ENCODE measurements around the gene MIAT. TPM values are rescaled to one million over a fixed set of nuclear protein-coding genes. Genes with fewer than 3 reads are reported as not detected.

MIAT gene
- total RNA-seq, 1 donor from 2014 or later: 1.1 TPM

DNA sequence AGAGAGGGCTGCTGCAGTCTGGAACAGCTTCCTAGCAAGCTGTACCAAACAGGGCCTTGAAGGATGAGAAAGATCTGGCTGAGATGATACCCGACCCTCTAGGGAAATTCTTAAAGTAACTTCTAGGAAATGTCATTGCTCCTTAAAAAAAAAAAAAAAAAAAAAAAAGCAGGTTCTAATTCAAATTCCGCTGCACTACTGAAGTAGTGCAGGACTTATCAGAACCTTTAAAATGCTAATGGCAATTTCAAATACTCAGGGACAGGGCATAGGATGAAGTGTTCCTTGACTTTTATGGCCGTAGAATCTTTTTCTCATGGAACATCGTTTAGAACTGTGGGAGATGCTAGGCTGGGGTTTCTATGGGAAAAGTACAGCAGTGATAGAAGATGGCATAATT is 13.1 kb downstream of the MIAT start:
- no peak for ATAC-seq

DNA sequence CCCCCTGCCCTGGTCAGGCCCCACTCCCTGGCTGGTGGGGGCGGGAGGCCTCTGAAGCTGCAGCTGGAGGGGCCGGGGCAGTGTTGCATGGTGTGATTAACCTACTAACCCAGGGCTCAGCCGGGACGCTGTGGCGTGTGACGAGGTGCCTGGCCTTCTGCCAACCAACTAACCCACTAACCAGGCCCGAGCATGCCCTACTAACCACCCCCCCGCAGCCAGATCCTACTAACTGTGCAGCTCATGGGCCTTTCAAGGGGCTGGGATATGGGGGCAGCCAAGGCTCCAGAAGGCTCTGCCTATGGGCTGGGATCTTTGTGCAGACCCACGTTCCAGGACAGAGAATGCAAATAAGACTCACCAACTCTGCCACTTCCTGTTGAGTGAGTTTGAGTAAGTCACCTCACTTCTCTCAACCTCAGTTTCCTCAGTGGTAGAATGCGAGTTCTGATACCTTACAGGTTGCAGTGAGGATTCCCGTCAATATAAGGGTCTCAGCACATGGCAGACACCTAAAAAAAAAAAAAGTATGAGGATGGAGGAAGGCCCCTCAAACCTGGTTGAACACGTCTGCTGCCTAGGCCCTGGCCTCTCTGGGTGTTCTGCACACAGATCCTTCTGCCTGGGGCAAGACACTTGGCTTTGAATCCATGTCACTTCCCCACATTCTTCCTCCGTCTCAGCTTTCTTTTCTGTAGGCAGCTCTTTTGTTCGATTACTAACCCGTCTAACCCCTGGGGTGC is 14.1 kb downstream of the MIAT start:
- peak; percentile 29 for ATAC-seq

DNA sequence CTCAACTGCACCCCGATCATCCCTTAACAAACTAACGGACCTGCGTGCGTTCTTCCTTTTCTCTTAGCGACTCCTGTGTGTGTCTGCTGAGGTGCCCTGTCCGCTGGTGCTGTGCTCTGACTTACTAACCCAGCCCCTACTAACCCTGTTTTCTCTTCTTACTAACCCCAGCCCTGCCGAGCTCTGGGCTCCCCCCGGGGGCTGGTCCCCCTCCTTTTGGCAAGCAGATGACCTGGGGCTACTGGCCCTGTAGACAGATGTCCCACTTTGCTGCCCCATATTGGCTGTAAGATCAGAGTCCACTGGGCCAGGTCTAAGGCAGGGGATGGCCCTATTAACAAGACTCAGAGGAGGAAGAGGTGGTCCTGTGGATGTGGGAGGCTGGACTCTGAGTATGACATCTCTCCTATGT is 14.7 kb downstream of the MIAT start:
- ATAC-seq: no peak

DNA sequence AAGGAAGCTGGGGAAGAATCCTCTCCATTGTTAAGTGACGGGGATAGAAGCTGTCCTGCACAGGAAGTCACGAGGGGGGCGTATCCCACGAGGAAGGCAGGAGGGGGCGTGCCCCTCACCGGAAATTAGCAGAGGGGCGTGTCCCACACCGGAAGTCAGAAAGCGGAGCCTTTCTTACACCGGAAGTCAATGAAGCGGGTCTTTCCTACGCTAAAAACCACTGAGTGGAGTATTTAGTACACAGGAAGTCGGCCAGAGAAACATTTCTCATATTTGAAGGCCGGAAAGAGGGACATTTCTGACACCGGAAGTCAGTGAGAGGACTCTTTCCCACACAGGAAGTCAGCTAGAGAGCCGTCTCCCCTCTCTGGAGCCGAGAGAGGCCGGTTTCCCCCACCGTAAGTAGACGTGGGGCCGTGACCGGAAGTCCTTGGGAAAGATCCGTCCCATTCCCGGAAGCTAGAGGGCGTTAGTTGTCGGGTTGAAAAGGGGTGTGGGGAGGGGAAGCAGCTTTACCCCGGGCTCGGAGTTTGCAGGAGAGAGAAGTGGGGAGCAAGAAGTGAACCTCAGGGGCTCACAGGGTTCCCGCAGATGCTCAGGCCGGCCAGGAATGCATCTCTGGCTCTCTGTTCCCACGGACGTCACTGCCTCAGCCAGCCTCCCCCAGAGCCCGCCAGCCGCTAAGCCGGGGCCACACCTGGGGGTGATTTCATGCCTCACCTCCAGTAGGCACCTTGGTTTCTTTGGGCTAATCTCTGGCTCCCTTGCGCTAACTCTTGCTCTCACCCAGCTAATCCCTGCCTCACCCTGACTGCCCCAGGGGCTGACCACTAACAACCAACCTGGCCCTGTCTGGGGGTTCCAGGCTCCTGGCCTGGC is 15.4 kb downstream of the MIAT start:
- peak; percentile 80 for ATAC-seq

DNA sequence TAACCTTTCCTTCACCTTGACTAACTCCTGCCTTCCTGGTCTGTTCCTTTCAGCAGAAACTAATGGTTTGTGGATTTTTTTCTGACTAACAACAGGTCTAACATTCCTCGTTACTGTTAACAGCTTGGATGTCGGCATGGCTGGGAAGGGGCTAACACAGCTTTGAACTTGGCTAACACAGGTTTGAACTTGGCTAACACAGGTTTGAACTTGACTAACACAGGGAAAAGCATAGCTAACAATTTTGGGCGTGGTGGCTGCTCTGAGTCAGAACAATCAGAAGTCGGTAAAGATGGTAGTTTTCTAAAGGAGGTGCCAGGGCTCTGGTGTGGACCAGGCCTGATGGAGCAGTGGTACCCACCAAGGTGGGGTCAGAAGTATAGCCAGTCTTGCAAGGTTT is 16.1 kb downstream of the MIAT start:
- peak; percentile 64 for ATAC-seq

DNA sequence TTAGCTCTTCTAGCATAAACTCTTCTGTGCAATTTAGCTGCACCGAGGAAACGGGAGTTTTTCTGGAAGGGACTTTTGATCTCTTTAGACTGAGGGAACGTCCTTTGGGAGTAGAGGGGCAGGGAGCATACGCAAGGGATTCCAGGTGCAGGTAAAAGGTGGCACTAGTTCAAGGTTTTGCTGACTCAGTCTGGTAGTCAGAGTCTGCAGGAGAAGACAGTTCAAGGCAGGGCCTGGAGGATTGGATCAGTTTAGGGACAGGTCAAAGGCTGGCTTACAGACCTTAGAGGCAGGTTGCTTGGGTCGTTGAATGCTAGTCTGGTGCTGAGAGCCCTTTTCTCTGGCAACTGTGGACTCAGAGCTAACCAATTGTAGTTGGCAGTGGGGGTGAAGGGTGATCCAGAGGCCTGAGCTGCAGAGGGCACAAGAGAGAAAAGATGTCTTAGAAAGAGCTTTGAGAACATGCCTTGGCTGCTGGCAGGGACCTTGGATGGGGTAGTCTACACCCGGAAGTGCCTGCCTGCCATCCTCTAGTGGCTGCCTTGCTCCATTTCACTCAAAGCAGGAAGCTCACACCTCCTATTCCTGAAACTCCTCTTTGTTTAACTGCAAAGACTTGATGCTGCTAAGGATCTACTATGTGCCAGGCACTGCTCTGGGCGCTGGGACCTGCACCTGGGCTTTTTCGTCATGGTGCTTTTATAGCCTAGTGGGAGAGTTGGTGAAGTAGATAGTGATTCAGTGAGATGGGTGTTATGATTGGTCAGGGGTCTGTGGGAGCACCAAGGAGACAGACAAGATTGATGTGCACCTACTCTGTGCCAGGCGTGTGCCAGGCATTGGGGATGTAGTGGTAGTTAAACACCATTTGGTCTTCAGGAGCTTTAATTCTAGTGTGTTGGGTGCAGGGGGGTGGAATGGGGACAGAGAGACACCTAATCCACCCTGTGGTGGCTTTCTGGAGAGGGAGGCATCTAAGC is 17.1 kb downstream of the MIAT start:
- peak; percentile 14 for ATAC-seq

DNA sequence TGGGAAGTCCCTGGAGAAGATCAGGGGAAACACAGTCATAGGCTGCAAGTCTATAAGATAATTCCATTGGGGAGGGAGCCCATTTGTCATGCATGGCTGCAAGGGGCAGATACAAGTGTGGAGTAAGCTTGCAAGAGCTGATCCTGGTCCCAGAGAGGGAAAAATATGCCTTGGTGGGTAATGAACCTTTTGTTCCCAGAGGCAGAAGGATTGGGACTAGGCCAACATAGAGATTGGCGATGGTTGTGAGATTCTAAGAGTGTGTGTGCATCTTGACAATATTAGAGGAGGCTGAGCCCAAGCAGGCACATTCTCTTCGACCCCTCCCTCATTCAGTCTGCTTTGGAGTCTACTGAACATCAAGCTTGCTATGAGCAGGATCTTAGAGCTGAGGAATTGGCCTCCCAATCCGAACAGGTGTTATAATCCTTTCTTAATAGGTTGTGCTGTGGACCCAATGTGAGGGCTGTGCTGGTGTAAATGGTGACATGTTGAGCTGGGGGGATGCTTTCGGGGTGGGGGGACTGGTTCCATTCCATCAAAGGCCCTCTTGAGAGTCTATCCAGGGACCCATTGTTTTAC is 18.4 kb downstream of the MIAT start:
- ATAC-seq: no peak

DNA sequence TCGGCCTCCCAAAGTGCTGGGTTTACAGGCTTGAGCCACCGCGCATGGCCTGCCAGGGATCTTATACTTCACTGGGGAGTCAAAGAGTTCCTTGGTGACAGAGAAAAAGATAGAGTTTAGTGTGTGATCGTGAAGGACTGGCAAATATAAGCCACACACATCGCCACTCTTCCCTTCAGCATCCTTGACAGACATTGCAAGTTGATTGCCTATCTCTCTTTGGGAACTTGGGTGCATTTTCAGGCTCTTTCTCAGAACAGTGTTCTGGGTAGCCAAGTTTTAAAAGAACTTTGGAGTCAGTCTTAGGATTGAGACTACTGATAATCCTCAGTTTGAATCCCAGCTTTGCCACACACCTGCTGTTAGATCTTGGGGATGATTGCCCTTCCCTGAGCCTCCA is 19.8 kb downstream of the MIAT start:
- ATAC-seq: no peak

DNA sequence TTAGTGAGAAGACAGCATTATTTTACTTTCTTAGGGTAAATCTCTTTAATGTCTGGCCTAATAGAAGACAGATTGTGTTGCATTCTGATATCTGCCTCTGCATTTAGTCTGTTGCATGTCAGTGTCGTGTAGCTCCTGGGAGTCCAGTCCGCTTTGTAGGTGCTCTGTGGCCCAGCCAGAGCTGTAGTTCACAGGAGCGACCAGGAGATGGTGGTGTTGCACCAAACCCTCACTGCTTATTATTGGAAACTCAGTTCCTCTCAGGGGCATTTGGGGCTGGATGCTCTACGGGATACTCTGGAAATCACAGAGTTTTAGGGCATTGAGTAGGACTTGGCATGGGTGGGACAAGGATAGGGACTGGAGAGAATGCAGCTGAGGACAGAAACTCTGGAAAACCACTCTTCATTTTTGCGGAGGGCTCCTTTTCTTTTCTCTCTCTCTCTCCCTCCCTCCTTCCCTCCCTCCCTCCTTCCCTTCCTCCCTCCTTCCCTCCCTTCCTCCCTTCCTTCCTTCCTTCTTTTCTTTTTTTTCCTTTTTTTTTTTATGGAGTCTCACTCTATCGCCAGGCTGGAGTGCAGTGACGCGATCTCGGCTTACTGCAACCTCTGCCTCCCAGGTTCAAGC is 21.7 kb downstream of the MIAT start:
- peak; percentile 62 for ATAC-seq

DNA sequence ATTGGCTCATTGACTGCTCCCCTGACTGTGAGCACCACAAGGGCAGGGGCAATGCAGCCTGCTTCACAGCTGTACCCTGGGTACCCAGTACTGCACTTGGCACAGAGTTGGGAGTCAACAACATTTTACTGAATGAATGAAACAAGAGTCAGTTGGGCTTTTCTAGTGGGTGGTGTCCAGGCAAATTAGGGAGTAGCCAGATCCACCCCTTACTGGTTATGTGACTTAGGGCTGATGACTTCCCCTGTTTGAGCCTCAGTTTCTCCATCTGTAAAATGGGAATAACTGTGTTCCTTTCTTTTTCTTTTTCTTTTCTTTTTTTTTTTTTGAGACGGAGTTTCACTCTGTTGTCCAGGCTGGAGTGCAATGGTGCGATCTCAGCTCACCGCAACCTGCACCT is 23.1 kb downstream of the MIAT start:
- ATAC-seq: no peak

DNA sequence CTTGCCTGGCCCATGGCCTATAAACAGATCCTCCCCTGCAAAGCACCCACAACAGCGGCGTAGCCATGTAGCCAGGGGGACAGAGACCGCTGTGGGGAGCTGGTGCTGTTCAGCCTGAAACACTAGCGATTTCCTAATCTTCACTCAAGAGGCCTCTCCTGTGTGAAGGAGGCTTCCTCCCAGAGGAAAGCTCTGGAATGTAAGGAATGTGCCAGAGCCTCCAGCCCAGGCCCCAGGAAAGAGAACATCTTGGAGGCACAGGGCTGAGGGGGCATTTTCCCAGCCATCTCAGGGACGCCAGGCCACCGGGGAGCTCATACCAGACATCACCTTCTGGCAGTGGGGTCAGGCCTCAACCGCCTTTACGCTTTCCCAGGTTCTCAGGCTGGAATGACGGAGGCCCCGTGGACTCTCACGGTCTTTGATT is 24.0 kb downstream of the MIAT start:
- ATAC-seq: no peak

DNA sequence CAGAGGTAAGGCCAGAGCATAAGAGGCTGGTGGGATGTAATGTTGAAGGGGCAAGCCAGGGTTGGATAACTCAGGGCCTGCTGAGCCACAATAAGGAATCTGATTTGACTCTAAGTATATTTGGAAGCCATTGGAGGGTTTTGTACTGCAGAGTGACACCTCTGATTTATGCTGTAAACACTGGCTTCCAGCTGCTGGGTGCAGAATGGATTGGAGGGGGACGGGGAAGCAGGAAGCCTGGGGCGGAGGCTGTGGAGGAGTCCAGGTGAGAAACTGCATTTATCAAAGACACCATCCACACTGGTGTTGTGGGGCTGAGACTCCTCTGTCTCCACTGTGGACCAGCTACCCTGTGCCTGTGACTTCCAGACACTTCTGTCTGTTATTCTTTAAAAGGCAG is 26.8 kb downstream of the MIAT start:
- no peak for ATAC-seq

DNA sequence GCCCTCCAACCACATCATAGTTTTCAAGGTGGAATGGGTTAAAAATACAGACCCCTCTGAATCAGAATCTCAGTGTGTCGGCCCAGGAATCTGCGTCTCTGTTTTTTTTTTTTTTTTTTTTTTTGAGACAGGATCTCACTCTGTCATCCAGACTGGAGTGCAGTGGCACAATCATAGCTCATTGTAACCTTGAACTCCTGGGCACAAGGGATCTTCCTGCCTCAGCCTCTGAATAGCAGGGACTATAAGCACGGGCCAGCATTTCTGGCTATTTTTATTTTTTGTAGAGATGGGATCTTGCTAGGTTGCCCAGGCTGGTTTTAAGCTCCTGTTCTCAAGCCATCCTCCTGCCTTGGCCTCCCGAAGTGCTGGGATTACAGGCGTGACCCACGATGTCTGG is 28.2 kb downstream of the MIAT start:
- ATAC-seq: no peak

DNA sequence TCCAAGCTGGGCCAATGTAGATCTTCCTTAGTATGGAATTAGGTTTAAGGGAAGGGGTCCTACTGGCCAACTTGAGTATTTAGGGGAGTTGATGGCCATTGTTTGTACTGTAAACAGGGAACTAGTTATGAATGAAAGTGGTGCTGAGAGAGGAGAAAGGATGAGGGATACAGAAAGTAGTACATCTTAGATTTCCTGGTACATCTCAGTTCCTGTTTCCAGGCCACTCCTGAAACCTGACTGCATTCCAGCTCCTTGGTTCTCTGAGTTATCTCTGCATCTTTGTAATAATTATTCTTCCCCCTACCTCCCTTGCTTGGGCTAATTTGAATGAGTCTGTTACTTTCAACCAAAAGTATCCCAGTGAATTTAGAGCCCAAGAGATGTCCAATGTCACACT is 30.1 kb downstream of the MIAT start:
- no peak for ATAC-seq

DNA sequence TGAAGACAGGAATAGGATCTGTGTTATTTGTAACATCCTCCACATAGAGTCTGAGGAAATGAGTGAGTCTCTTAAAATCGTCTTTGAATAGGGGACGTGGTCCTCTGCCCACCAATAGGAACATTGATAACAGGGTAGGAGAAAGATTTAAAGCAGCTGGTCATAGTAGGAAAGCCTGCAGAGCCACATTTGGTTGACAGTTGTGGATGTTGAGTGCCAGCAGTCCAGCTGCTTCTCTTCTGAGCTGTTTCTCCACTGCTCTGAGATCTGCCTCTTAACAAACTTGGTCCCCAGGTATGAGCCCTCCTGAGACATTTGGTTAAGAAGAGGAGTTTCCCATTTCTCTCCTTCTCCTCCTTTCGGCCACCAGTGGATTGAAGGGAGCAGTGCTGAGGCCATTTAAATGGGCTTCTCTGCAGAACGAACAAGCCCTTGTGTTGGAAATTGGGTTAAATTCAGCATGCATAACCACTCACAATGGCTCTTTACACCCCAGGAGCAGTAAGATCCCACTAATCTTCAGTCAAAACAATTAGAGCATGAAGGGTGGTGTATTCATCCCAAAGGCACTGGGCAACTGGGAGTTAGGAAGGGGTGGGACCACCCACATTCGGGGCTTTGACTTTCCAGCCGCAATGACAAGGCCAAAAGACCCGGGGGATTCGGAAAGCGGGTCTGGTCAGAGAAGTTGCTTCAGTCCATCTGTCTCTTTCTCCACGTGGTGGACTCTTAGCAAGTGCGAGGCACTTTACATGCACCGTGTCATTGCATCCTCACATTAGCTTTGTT is 32.3 kb downstream of the MIAT start:
- ATAC-seq: no peak

DNA sequence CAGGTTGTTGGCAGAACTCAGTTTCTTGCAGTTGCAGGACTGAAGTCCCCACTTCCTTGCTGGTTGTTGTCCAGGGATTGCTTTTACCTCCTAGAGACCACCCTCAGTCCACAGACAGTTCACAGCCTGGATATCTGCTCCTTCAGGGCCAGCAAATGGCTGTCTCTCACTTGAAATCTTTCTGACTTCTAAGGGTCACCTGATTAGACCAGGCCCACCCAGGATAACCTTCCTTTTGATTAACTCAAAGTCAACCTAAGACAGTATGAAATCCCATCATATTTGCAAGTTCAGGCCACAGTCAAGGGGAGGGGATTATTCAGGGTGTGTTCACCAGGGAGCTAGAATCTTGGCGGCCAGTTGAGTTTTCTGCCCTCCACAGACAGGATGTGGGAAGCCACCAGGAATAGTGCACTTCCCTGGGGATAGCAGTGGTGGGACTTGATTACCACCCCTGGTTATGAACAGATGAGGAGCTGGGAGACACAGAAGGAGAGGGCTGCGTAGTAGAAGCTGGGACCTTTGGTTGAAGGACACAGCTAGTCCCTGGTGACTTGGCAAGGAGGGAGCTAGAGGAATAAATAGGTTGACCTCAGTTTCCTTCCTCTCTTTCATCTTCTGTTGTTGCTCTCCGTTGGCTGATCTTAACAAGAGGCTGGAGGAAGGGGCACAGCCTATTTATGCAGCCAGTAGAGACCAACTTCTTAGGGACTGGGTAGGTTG is 33.4 kb downstream of the MIAT start:
- ATAC-seq: no peak

DNA sequence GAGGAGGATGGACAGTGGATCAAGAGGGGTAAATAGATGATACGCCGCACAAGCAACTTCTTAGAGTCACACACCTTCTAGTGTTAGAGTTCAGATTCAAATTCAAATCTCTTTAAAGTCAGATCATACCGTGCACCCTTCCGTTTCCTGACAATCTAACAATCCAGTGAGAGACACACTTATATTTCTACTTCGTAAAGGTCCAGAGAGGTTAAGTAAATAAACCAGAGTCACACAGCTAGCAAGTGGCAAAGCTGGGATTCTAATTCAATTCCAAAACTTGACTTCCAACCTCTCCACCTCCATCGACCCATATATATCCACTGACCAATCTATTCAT is 34.0 kb downstream of the MIAT start:
- no peak for ATAC-seq

DNA sequence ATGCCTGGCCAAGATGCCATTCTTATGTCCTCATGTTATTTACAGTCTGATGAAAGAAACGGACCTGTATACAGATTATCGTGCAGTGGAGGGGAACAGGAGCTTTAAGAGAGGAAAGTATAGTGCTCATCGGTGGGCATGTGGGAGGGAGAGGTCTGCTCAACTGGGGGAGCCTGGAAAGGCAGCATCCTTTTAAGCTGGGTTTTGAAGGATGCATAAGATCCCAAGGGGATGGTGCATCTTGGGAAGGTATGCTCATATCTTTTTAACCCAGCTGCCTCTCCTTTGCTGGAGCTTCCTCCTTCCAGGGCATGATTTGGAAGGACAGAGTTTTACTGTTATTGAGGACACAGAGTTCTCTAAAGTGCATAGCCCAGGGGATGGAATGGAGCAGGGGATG is 34.8 kb downstream of the MIAT start:
- ATAC-seq: no peak

DNA sequence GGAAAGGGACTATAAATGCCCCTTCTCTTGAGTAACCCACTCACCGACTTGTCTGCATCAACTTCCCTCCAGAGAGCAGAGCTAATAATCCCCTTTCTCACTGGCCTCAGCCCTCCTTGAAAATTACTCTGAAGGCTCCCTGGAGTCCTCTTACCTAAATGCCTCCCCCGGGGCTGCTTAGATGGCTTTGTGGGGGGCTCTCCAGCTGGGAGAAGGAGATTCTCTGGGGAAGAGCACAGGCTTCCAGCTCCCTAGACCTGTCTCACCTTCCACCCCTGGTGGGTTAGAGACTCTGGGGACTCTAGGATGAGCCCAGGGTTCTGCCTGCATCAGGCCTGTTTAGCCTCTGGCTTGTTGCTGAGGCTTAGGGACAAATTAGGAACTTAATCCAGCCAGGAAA is 39.8 kb downstream of the MIAT start:
- no peak for ATAC-seq

DNA sequence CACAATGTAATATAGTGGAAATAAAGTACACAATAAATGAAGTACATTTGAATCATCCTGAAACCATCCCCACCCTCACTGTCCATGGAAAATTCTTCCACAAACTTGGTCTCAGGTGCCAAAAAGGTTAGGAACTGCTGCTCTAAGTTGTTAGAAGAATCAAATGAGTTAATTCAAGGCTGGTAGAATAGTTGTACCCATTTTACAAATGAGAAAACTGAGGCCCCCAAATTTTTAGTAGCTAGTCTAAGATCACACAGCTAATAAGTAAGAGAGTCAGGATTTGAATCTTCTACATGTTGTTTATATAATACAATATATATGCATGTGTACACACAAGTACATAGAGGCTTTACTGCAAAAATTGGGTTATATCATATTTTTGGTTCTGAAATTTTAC is 43.1 kb downstream of the MIAT start:
- no peak for ATAC-seq

DNA sequence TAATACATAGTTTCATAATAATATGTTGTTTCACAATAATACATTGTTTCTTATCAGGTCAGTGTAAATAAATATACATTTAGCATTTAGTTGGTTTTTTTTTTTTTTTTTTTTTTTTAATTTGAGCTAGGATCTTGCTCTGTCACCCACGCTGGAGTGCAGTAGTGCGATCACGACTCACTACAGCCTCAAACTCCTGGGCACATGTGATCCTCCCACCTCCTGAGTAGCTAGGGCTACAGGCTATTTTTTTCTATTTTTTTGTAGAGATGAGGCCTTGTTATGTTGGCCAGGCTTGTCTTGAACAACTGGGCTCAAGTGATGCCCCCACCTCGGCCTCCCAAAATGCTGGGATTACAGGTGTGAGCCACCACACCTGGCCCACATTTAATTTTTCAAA is 43.5 kb downstream of the MIAT start:
- no peak for ATAC-seq
